ENCODE results near the gene FRMPD3. TPM values are rescaled to one million over a fixed set of nuclear protein-coding genes. Genes with fewer than 3 reads are reported as not detected.
"Not testable (repeated sequence)": the region's sequence is repeated elsewhere in the genome, so short reads cannot be mapped to it uniquely, and the experiment has no call there.

The FRMPD3 gene
- total RNA-seq, 3 donors from 2014 or later, result 0.22 TPM; not detected in 1

DNA sequence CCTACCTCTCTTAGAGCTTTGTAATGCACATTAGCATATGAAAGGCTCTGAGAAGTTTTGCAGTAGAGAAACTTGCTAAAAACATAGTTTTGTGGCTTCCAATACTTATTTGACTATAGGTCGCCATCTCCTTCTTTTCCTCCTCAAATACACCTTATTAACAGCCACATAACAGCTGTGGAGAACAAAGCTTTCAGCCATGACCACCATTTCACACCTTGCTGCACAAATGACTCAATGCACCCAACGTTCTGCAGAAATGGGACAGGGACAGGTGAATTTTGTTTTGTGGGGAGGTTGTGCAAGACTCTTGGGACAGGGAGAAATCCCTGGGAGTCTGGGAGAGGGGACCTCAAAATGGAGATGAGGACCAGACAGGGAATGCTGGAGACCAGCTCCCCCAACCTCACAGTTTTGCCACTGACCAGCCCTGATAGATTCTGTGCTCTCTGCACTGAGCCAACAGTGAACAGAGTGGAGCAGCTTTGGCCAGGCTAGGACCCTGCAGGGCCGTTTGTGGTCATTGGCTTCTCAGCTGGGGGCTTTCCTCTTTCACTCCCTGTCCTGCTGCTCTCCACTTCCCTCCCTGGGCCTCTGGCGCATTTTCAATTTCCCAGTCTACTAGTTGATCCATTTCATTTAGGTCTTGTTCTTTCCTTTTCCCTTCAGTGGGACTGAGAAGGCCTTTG lies 16.6 kb downstream of the FRMPD3 start:
- intact Hi-C loops (cut with DNase I, micrococcal nuclease), result no loop called here
- TF ChIP-seq, protein P1, sequence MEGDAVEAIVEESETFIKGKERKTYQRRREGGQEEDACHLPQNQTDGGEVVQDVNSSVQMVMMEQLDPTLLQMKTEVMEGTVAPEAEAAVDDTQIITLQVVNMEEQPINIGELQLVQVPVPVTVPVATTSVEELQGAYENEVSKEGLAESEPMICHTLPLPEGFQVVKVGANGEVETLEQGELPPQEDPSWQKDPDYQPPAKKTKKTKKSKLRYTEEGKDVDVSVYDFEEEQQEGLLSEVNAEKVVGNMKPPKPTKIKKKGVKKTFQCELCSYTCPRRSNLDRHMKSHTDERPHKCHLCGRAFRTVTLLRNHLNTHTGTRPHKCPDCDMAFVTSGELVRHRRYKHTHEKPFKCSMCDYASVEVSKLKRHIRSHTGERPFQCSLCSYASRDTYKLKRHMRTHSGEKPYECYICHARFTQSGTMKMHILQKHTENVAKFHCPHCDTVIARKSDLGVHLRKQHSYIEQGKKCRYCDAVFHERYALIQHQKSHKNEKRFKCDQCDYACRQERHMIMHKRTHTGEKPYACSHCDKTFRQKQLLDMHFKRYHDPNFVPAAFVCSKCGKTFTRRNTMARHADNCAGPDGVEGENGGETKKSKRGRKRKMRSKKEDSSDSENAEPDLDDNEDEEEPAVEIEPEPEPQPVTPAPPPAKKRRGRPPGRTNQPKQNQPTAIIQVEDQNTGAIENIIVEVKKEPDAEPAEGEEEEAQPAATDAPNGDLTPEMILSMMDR (IDR thresholded peaks at IDR 0.05), result no peak
- Histone ChIP-seq H3K9me3 (no peaks in the 10 kb centered on the region), H3K4me3 (no peak overlapping the region), H3K4me1 (ENCODE audit: low read depth) (no peaks in the 10 kb centered on the region), H3K36me3 (ENCODE audit: low read depth) (no peaks in the 10 kb centered on the region)
- no peak for ATAC-seq
- DNase-seq, result no peak

DNA sequence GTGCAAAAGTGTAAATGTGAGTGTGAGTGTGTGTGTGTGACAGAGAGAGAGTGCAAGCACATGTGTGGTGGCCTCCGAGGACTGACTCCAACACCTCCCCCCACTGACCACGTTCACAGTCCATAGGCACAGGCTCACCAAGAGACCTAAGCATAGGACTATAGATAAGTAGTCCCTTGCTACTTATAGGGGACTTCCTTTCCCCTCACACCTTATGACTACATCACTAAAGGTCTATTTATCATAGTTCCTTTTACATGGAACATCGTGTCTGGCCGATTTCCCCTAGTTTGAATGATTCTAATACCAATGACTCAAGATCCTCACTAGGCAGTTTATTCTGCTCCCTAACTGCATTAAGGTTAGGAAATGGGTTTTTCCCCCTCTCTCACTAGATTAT lies 17.8 kb downstream of the FRMPD3 start:
- Histone ChIP-seq H3K4me1 (ENCODE audit: low read depth) (no peaks in the 10 kb centered on the region), H3K9me3 (no peaks in the 10 kb centered on the region), H3K4me3 (no peak overlapping the region), H3K36me3 (ENCODE audit: low read depth) (no peaks in the 10 kb centered on the region)
- no peak for DNase-seq
- TF ChIP-seq, protein P1 (IDR thresholded peaks at IDR 0.05), result no peak
- no peak for ATAC-seq
- intact Hi-C loops (cut with DNase I, micrococcal nuclease), result no loop called here

DNA sequence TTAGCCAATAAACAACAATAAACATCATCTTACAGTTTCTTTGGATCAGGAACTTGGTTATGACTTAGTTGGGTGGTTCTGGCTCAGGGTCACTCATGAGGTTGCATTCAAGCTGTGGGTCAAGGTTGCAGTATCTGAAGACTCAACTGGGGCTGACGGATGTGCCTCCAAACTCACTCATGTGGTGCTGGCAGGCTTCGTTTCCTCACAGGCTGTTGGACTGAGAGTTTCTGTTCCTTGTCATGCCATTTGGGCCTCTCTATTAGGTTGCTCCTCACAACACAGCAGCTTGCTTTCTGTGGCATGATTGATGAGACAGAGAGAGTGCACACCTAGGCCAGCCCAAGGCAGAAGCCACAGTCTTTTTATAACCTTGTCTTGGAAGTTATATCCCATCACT lies 20.7 kb downstream of the FRMPD3 start:
- TF ChIP-seq, protein P1 (IDR thresholded peaks at IDR 0.05), result no peak
- no peak for ATAC-seq
- no peaks in the 10 kb centered on the region for H3K36me3 ChIP-seq (ENCODE audit: low read depth)

DNA sequence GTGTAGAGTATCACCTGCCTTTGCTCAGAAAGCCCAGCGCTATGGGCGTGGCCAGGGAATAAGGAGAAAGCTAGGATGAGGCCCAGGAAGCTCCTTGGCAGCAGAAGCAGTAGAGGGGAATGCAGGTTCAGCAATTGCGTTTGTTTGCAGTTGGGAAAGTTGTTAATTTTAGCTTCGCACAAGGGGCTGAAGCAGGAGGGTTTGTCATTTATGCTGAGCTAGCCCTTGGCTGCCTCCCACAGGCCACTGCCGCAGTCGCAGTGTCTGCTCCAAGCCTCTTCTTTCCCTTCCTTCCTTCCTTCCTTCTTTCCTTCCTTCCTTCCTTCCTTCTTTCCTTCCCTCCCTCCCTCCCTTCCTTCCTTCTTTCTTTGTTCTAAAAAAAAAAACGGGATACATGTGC lies 21.5 kb downstream of the FRMPD3 start:
- no peak for DNase-seq

More for the DNA sequence above, 20.7 kb downstream of the FRMPD3 start:
- Histone ChIP-seq H3K9me3 (no peaks in the 10 kb centered on the region), H3K4me3 (no peak overlapping the region), H3K4me1 (ENCODE audit: low read depth) (no peaks in the 10 kb centered on the region)
- intact Hi-C loops (cut with DNase I, micrococcal nuclease), result no loop called here
- no peak for DNase-seq

DNA sequence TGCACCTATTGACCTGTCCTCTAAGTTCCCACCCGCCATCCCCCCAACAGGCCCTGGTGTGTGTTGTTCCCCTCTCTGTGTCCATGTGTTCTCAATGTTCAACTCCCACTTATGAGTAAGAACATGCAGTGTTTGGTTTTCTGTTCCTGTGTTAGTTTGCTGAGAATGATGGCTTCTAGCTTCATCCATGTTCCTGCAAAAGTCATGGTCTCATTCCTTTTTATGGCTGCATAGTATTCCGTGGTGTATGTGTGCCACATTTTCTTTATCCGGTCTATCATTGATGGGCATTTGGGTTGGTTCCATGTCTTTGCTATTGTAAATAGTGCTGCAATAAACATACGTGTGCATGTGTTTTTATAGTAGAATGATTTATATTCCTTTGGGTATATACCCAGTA lies 22.0 kb downstream of the FRMPD3 start:
- H3K9me3 ChIP-seq; H3K4me1 ChIP-seq (ENCODE audit: low read depth); DNase-seq; ATAC-seq; H3K4me3 ChIP-seq; H3K36me3 ChIP-seq (ENCODE audit: low read depth); intact Hi-C loops (cut with DNase I, micrococcal nuclease): not testable (repeated sequence)

More for the DNA sequence above, 21.5 kb downstream of the FRMPD3 start:
- Histone ChIP-seq H3K4me1 (ENCODE audit: low read depth) (no peaks in the 10 kb centered on the region), H3K9me3 (no peaks in the 10 kb centered on the region), H3K4me3 (no peak overlapping the region), H3K36me3 (ENCODE audit: low read depth) (no peaks in the 10 kb centered on the region)
- ATAC-seq, result no peak
- TF ChIP-seq, protein P1 (IDR thresholded peaks at IDR 0.05), result no peak
- intact Hi-C loops (cut with DNase I, micrococcal nuclease), result no loop called here

DNA sequence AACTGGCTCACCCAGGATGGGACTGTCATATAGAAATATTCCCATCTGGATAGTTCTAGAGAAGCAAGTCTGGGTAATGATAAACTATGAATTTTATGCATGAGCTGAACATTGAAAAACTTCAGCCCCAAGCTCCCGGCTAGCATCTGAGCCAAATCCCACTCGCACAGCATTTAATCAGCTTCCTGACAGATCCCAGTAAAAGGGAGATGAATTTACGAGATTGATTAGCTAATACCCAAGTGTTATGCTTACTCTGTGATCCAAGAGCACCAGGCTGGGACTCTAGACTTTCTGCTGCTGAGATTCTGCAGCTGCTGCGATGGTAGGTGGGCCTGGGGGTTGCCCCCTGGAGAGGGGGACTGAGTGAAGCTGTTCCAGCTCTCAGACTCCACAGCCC lies 28.0 kb downstream of the FRMPD3 start:
- Histone ChIP-seq H3K36me3 (ENCODE audit: low read depth) (no peaks in the 10 kb centered on the region), H3K4me3 (no peak overlapping the region), H3K4me1 (ENCODE audit: low read depth) (no peaks in the 10 kb centered on the region), H3K9me3 (no peaks in the 10 kb centered on the region)
- ATAC-seq (no peak), DNase-seq (no peak)
- TF ChIP-seq, protein P1 (IDR thresholded peaks at IDR 0.05), result no peak
- intact Hi-C loops (cut with DNase I, micrococcal nuclease), result no loop called here
